A549 (cell line): ENCODE measurements around the gene STXBP4. TPM values are rescaled to one million over a fixed set of nuclear protein-coding genes. Genes with fewer than 3 reads are reported as not detected.
A peak's percentile ranks its signal among the peaks of the same experiment; 100 is the strongest.

Experiments
- CHD2 ChIP-seq: fragments of 150-350 bp; IDR thresholded peaks from 2 replicates; pipeline ENCODE4 v1.6.1; 2014; ENCODE audit warnings: low read length; ENCODE audit not compliant: partially characterized antibody
- CHD4 ChIP-seq: fragments of 200-600 bp; sonication (generic); IDR thresholded peaks from 2 replicates; pipeline ENCODE4 v1.6.1; 2016; ENCODE audit warnings: antibody characterized with exemption, mild to moderate bottlenecking, borderline replicate concordance
- FOSL2 ChIP-seq, 2 experiments: fragments of 450-650 bp in 1 of 2; fragments of >200 bp in 1 of 2; sonication (Bioruptor Twin) in 1 of 2; formaldehyde crosslinking; IDR thresholded peaks; 2 replicates each; pipeline versions ENCODE4 v1.5.0 to v1.6.1; 2016 to 2020; ENCODE audit warnings: mild to moderate bottlenecking in 1 of 2, moderate library complexity in 1 of 2
- FOXS1 ChIP-seq: fragments of 250-450 bp; sonication (Bioruptor Pico); IDR thresholded peaks from 2 replicates; pipeline ENCODE4 v1.5.0; 2020; ENCODE audit warnings: mild to moderate bottlenecking, moderate library complexity
- HOXB13 ChIP-seq: fragments of 250-450 bp; sonication (Bioruptor Pico); IDR thresholded peaks from 2 replicates; pipeline ENCODE4 v1.5.0; 2020; ENCODE audit warnings: low read depth, mild to moderate bottlenecking, moderate library complexity
- JUNB ChIP-seq: fragments of >200 bp; sonication (Bioruptor Twin); formaldehyde crosslinking; IDR thresholded peaks from 2 replicates; pipeline ENCODE4 v1.6.1; 2016
- KDM5A ChIP-seq: fragments of 200-600 bp; sonication (generic); IDR thresholded peaks from 2 replicates; pipeline ENCODE4 v1.6.1; 2016; ENCODE audit warnings: antibody characterized with exemption, mild to moderate bottlenecking
- MYC ChIP-seq: IDR thresholded peaks from 2 replicates; pipeline ENCODE4 v1.6.1; 2012; ENCODE audit warnings: mild to moderate bottlenecking, inconsistent platforms, low read length, improper control_type of control experiment, borderline replicate concordance
- NFE2L2 ChIP-seq: fragments of 150-350 bp; conservative IDR thresholded peaks from 2 replicates; pipeline ENCODE4 v1.6.1; 2014; ENCODE audit warnings: low read length
- POLR2AphosphoS2 ChIP-seq: conservative IDR thresholded peaks from 2 replicates; pipeline ENCODE4 v1.6.1; 2012; ENCODE audit warnings: low read length, improper control_type of control experiment, inconsistent platforms
- RAD21 ChIP-seq, 2 experiments: fragments of >200 bp in 1 of 2; sonication (Bioruptor Twin) in 1 of 2; formaldehyde crosslinking in 1 of 2; IDR thresholded peaks in 1 of 2; conservative IDR thresholded peaks in 1 of 2; 2 replicates in 1 of 2; 3 replicates in 1 of 2; pipeline ENCODE4 v1.6.1; 2012 to 2018; ENCODE audit warnings: inconsistent platforms in 1 of 2
- SREBF2 ChIP-seq: fragments of 450-650 bp; IDR thresholded peaks from 2 replicates; pipeline ENCODE4 v1.6.1; 2014; ENCODE audit warnings: mild to moderate bottlenecking, moderate library complexity
- TP53 ChIP-seq: fragments of 250-450 bp; sonication (Bioruptor Pico); IDR thresholded peaks from 2 replicates; pipeline ENCODE4 v1.5.0; 2021; ENCODE audit warnings: mild to moderate bottlenecking, moderate library complexity
- polyA plus RNA-seq, 4 experiments: library from polyadenylated mRNA; depleted of rRNA in 3 of 4; stranded (reverse); fragments of >200 nt; fragmentation: RNase III in 1 of 4; extraction: RNeasy Plus Mini Kit Qiagen cat#74134 plus additional on column Dnase treatment in 1 of 4; gene quantifications; 2 replicates in 3 of 4; 3 replicates in 1 of 4; pipeline ENCODE4 v1.2.3, GENCODE V29; 2011 to 2017
- TF ChIP-seq, protein P1 (sequence below): fragments of >200 bp; sonication (Bioruptor Twin); formaldehyde crosslinking; IDR thresholded peaks from 3 replicates; pipeline ENCODE4 v1.6.1; 2016
- TF ChIP-seq, protein P2 (sequence below): fragments of 150-350 bp; IDR thresholded peaks from 2 replicates; pipeline ENCODE4 v1.6.1; 2014; ENCODE audit warnings: low read depth, mild to moderate bottlenecking, low read length
- TF ChIP-seq, protein P3 (sequence below): fragments of 200-600 bp; sonication (generic); IDR thresholded peaks from 2 replicates; pipeline ENCODE4 v1.6.1; 2016; ENCODE audit warnings: antibody characterized with exemption, mild to moderate bottlenecking, moderate library complexity
- TF ChIP-seq, protein P4 (sequence below): IDR thresholded peaks from 2 replicates; pipeline ENCODE4 v1.6.1; 2012; ENCODE audit warnings: low read depth, borderline replicate concordance
- TF ChIP-seq, protein P5 (sequence below): IDR thresholded peaks from 2 replicates; pipeline ENCODE4 v1.6.1; 2012
- TF ChIP-seq, protein P6 (sequence below): fragments of >200 bp; sonication (Bioruptor Twin); formaldehyde crosslinking; IDR thresholded peaks from 3 replicates; pipeline ENCODE4 v1.5.1; 2016

STXBP4 gene
- polyA plus RNA-seq, 2 of the 4 experiments (the other 2 are of a cell fraction) = 9.0 to 16.0 TPM

DNA sequence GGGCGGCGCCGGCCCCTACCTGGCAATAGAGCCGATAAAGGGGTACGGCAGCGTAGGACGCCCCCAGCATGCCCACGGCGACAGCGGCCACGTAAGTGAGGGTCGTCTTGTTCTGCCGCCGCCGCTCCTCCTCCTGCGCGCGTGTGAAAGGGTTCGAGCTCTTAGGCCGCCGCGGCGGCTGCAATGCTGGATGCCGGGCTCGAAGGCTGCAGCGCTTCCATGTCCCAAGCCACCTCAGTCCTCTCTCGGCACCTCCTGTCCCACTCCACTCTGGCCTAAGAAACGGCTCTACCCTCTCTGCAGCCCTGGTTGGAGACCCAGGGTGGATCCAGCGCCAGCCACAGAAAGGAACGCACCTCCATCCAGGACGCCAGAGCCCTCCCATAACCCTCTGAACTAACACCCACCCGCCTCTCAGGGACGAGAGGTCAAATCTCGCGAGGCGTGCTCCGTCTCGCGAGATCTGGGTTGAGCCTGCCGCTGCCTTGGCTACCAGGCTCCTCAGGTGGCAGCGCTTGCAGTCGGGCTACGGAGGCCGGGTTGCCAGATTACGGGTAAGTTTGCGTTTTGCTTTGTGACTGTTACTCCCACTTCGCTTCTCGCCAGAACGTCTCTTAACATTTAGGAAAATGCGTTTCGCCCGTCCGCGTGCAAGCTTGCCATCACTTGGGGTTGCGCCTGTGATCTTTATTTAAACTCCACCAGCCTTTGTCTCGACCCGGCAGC lies at the start of gene STXBP4, which contains the start of gene COX11 (continued):
- TF ChIP-seq, protein P1, sequence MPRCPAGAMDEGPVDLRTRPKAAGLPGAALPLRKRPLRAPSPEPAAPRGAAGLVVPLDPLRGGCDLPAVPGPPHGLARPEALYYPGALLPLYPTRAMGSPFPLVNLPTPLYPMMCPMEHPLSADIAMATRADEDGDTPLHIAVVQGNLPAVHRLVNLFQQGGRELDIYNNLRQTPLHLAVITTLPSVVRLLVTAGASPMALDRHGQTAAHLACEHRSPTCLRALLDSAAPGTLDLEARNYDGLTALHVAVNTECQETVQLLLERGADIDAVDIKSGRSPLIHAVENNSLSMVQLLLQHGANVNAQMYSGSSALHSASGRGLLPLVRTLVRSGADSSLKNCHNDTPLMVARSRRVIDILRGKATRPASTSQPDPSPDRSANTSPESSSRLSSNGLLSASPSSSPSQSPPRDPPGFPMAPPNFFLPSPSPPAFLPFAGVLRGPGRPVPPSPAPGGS = peak; percentile 85
- TF ChIP-seq, protein P2, sequence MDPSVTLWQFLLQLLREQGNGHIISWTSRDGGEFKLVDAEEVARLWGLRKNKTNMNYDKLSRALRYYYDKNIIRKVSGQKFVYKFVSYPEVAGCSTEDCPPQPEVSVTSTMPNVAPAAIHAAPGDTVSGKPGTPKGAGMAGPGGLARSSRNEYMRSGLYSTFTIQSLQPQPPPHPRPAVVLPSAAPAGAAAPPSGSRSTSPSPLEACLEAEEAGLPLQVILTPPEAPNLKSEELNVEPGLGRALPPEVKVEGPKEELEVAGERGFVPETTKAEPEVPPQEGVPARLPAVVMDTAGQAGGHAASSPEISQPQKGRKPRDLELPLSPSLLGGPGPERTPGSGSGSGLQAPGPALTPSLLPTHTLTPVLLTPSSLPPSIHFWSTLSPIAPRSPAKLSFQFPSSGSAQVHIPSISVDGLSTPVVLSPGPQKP = no peak
- TF ChIP-seq, protein P3, sequence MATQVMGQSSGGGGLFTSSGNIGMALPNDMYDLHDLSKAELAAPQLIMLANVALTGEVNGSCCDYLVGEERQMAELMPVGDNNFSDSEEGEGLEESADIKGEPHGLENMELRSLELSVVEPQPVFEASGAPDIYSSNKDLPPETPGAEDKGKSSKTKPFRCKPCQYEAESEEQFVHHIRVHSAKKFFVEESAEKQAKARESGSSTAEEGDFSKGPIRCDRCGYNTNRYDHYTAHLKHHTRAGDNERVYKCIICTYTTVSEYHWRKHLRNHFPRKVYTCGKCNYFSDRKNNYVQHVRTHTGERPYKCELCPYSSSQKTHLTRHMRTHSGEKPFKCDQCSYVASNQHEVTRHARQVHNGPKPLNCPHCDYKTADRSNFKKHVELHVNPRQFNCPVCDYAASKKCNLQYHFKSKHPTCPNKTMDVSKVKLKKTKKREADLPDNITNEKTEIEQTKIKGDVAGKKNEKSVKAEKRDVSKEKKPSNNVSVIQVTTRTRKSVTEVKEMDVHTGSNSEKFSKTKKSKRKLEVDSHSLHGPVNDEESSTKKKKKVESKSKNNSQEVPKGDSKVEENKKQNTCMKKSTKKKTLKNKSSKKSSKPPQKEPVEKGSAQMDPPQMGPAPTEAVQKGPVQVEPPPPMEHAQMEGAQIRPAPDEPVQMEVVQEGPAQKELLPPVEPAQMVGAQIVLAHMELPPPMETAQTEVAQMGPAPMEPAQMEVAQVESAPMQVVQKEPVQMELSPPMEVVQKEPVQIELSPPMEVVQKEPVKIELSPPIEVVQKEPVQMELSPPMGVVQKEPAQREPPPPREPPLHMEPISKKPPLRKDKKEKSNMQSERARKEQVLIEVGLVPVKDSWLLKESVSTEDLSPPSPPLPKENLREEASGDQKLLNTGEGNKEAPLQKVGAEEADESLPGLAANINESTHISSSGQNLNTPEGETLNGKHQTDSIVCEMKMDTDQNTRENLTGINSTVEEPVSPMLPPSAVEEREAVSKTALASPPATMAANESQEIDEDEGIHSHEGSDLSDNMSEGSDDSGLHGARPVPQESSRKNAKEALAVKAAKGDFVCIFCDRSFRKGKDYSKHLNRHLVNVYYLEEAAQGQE = peak; percentile 100
- no peak; the same call in 1 of the 2 replicates for TF ChIP-seq MYC
- TF ChIP-seq, protein P4, sequence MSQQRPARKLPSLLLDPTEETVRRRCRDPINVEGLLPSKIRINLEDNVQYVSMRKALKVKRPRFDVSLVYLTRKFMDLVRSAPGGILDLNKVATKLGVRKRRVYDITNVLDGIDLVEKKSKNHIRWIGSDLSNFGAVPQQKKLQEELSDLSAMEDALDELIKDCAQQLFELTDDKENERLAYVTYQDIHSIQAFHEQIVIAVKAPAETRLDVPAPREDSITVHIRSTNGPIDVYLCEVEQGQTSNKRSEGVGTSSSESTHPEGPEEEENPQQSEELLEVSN = peak; percentile 61; the same call in 1 of the 2 replicates
- TF ChIP-seq FOXS1 (CRISPR knock-in tag) = no peak
- no peak; a peak in 1 of 5 replicates for TF ChIP-seq RAD21 (conservative IDR thresholded peaks at IDR 0.05 in 1 of 2, IDR thresholded peaks at IDR 0.05 in 1 of 2)
- TF ChIP-seq, protein P5, sequence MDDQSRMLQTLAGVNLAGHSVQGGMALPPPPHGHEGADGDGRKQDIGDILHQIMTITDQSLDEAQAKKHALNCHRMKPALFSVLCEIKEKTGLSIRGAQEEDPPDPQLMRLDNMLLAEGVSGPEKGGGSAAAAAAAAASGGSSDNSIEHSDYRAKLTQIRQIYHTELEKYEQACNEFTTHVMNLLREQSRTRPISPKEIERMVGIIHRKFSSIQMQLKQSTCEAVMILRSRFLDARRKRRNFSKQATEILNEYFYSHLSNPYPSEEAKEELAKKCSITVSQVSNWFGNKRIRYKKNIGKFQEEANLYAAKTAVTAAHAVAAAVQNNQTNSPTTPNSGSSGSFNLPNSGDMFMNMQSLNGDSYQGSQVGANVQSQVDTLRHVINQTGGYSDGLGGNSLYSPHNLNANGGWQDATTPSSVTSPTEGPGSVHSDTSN = no peak
- no peak for TF ChIP-seq SREBF2
- no peak for TF ChIP-seq TP53 (CRISPR knock-in tag)
- TF ChIP-seq FOSL2 (IDR thresholded peaks at IDR 0.05) = no peak
- TF ChIP-seq FOSL2 (CRISPR knock-in tag; IDR thresholded peaks at IDR 0.05) = no peak
- no peak for TF ChIP-seq NFE2L2
- TF ChIP-seq KDM5A = peak; percentile 67
- TF ChIP-seq CHD4 = no peak
- no peak for TF ChIP-seq POLR2AphosphoS2
- TF ChIP-seq JUNB = no peak
- TF ChIP-seq, protein P6, sequence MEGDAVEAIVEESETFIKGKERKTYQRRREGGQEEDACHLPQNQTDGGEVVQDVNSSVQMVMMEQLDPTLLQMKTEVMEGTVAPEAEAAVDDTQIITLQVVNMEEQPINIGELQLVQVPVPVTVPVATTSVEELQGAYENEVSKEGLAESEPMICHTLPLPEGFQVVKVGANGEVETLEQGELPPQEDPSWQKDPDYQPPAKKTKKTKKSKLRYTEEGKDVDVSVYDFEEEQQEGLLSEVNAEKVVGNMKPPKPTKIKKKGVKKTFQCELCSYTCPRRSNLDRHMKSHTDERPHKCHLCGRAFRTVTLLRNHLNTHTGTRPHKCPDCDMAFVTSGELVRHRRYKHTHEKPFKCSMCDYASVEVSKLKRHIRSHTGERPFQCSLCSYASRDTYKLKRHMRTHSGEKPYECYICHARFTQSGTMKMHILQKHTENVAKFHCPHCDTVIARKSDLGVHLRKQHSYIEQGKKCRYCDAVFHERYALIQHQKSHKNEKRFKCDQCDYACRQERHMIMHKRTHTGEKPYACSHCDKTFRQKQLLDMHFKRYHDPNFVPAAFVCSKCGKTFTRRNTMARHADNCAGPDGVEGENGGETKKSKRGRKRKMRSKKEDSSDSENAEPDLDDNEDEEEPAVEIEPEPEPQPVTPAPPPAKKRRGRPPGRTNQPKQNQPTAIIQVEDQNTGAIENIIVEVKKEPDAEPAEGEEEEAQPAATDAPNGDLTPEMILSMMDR = no peak; the same call in 1 of the 3 replicates
- TF ChIP-seq HOXB13 = no peak
- peak; percentile 100 for TF ChIP-seq CHD2
